ENCODE results near the gene RWDD4.

RWDD4 gene

GRCh38 chr4:183688216-183688615 lies 29.2 kb upstream of the RWDD4 start:
- DNase-seq (ENCODE audit: low spot score) = no peak
- TF ChIP-seq CTCF (IDR thresholded peaks at IDR 0.05; ENCODE audit: extremely low read depth, insufficient read depth, missing control alignments) = no peak
- in situ Hi-C loops (cut with MboI; ENCODE audit: low pct_unique_long_range_greater_than_20kb, low sequenced_read_pairs, unreplicated experiment) = no loop called here

GRCh38 chr4:183686461-183686860 lies 27.5 kb upstream of the RWDD4 start:
- in situ Hi-C loops (cut with MboI; ENCODE audit: low pct_unique_long_range_greater_than_20kb, low sequenced_read_pairs, unreplicated experiment) = no loop called here
- no peak for TF ChIP-seq CTCF (IDR thresholded peaks at IDR 0.05; ENCODE audit: extremely low read depth, insufficient read depth, missing control alignments)
- DNase-seq (ENCODE audit: low spot score) = no peak

GRCh38 chr4:183681119-183681518 lies 22.1 kb upstream of the RWDD4 start:
- in situ Hi-C loops (cut with MboI; ENCODE audit: low pct_unique_long_range_greater_than_20kb, low sequenced_read_pairs, unreplicated experiment) = no loop called here
- no peak for TF ChIP-seq CTCF (IDR thresholded peaks at IDR 0.05; ENCODE audit: extremely low read depth, insufficient read depth, missing control alignments)
- no peak for DNase-seq (ENCODE audit: low spot score)

- in situ Hi-C loops (cut with MboI; ENCODE audit: low pct_unique_long_range_greater_than_20kb, low sequenced_read_pairs, unreplicated experiment) = no loop called here
- TF ChIP-seq CTCF (IDR thresholded peaks at IDR 0.05; ENCODE audit: extremely low read depth, insufficient read depth, missing control alignments) = no peak
- no peak for DNase-seq (ENCODE audit: low spot score)
These were observed 16.6 kb upstream of the RWDD4 start for GRCh38 chr4:183675625-183676024.

GRCh38 chr4:183674153-183674552 lies 15.2 kb upstream of the RWDD4 start:
- in situ Hi-C loops (cut with MboI; ENCODE audit: low pct_unique_long_range_greater_than_20kb, low sequenced_read_pairs, unreplicated experiment) = no loop called here
- no peak for DNase-seq (ENCODE audit: low spot score)
- TF ChIP-seq CTCF (IDR thresholded peaks at IDR 0.05; ENCODE audit: extremely low read depth, insufficient read depth, missing control alignments) = no peak

- no peak for DNase-seq (ENCODE audit: low spot score)
- in situ Hi-C loops (cut with MboI; ENCODE audit: low pct_unique_long_range_greater_than_20kb, low sequenced_read_pairs, unreplicated experiment) = no loop called here
- no peak for TF ChIP-seq CTCF (IDR thresholded peaks at IDR 0.05; ENCODE audit: extremely low read depth, insufficient read depth, missing control alignments)
These were observed 12.1 kb upstream of the RWDD4 start for GRCh38 chr4:183670960-183671555.

GRCh38 chr4:183670251-183670650 lies 11.3 kb upstream of the RWDD4 start:
- no peak for TF ChIP-seq CTCF (IDR thresholded peaks at IDR 0.05; ENCODE audit: extremely low read depth, insufficient read depth, missing control alignments)
- DNase-seq (ENCODE audit: low spot score) = no peak
- in situ Hi-C loops (cut with MboI; ENCODE audit: low pct_unique_long_range_greater_than_20kb, low sequenced_read_pairs, unreplicated experiment) = no loop called here
